Omental fat pad (tissue), 4 donors: Measurements from ENCODE around the gene ARL3. TPM values are rescaled to one million over a fixed set of nuclear protein-coding genes. Genes with fewer than 3 reads are reported as not detected.

Source experiments
- ATAC-seq: fragments of 150-250 bp; one replicate; pipeline ENCODE4 v1.9.1; 2016; ENCODE audit warnings: mild to moderate bottlenecking, moderate library complexity; ENCODE audit not compliant: low FRiP score
- DNase-seq: peaks from one replicate; pipeline ENCODE4 v3.0.0-alpha.2; 2019; ENCODE audit warnings: low spot score
- CTCF ChIP-seq, 3 donors: fragments of 450-650 bp; IDR thresholded peaks; one replicate each; pipeline ENCODE4 v1.5.1; 2016 to 2017; ENCODE audit warnings: antibody characterized with exemption in 3 of 3, mild to moderate bottlenecking in 3 of 3, moderate library complexity in 2 of 3
- total RNA-seq, 4 donors: library from RNA; depleted of rRNA; stranded (reverse); fragments of >200 nt; gene quantifications; one replicate each; pipeline ENCODE4 v1.1.0, GENCODE V29; 2016

Gene ARL3
- total RNA-seq, 4 donors from 2014 or later, result 2.8 to 6.1 (median 3.9) TPM

- no peak for ATAC-seq
- TF ChIP-seq CTCF (IDR thresholded peaks at IDR 0.05), result no peak
- DNase-seq, result no peak
Measured at GRCh38 chr10:102758240-102758932, 44.2 kb upstream of the ARL3 start.

GRCh38 chr10:102757323-102757722 is 43.1 kb upstream of the ARL3 start:
- TF ChIP-seq CTCF (IDR thresholded peaks at IDR 0.05), result no peak
- no peak for ATAC-seq

GRCh38 chr10:102753718-102754117 is 39.5 kb upstream of the ARL3 start:
- no peak for TF ChIP-seq CTCF (IDR thresholded peaks at IDR 0.05)
- no peak for DNase-seq
- peak; percentile 39 for ATAC-seq

More at GRCh38 chr10:102757323-102757722, 43.1 kb upstream of the ARL3 start:
- DNase-seq, result no peak

GRCh38 chr10:102752934-102753664 is 38.9 kb upstream of the ARL3 start:
- DNase-seq (no peak), ATAC-seq (peak; percentile 43)
- TF ChIP-seq CTCF (IDR thresholded peaks at IDR 0.05), result no peak

- ATAC-seq (peak; percentile 83), DNase-seq (no peak)
- no peak for TF ChIP-seq CTCF (IDR thresholded peaks at IDR 0.05)
Measured at GRCh38 chr10:102752266-102752930, 38.2 kb upstream of the ARL3 start.

- no peak for TF ChIP-seq CTCF (IDR thresholded peaks at IDR 0.05)
- ATAC-seq (no peak), DNase-seq (no peak)
Measured at GRCh38 chr10:102745157-102745556, 31.0 kb upstream of the ARL3 start.
